ENCODE data around the gene ITGB6. TPM values are rescaled to one million over a fixed set of nuclear protein-coding genes. Genes with fewer than 3 reads are reported as not detected.

ITGB6 gene, protein sequence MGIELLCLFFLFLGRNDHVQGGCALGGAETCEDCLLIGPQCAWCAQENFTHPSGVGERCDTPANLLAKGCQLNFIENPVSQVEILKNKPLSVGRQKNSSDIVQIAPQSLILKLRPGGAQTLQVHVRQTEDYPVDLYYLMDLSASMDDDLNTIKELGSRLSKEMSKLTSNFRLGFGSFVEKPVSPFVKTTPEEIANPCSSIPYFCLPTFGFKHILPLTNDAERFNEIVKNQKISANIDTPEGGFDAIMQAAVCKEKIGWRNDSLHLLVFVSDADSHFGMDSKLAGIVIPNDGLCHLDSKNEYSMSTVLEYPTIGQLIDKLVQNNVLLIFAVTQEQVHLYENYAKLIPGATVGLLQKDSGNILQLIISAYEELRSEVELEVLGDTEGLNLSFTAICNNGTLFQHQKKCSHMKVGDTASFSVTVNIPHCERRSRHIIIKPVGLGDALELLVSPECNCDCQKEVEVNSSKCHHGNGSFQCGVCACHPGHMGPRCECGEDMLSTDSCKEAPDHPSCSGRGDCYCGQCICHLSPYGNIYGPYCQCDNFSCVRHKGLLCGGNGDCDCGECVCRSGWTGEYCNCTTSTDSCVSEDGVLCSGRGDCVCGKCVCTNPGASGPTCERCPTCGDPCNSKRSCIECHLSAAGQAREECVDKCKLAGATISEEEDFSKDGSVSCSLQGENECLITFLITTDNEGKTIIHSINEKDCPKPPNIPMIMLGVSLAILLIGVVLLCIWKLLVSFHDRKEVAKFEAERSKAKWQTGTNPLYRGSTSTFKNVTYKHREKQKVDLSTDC
- polyA plus RNA-seq (2013, experiment 1 of 2; ENCODE audit: insufficient read length) = 0.05 TPM
- 0.11 TPM for polyA plus RNA-seq (2013, experiment 2 of 2; ENCODE audit: insufficient read length)

GRCh38 chr2:160199683-160200389, at the start of gene ITGB6:
TSS of gene ITGB6 (minus strand) at chr2:160200272. CDS start at chr2:160200063, 209 bp downstream.
- DNase-seq = no peak

- DNase-seq = no peak
Measured at GRCh38 chr2:160247296-160248035, 47.4 kb upstream of the ITGB6 start.

DNA sequence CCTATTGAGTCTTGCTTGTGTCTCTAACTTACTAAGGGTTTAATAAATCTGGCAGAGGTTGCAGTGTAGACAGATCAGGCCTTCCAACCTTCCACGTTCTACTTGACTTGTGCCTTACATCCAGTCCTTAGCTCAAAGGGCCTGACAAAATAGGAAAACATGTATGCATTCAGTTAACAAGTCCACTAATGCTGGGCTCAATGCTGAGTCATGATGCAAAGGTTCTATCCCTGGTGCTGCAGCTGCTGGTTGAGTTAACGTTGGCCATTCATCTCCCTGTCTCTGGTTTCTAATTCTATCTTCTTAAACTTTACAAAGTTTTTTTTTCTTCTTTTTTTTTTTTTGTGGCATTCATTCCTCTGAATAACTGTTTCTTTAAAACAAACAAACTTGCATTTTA, 46.3 kb upstream of the ITGB6 start:
- DNase-seq = peak; percentile 37

DNA sequence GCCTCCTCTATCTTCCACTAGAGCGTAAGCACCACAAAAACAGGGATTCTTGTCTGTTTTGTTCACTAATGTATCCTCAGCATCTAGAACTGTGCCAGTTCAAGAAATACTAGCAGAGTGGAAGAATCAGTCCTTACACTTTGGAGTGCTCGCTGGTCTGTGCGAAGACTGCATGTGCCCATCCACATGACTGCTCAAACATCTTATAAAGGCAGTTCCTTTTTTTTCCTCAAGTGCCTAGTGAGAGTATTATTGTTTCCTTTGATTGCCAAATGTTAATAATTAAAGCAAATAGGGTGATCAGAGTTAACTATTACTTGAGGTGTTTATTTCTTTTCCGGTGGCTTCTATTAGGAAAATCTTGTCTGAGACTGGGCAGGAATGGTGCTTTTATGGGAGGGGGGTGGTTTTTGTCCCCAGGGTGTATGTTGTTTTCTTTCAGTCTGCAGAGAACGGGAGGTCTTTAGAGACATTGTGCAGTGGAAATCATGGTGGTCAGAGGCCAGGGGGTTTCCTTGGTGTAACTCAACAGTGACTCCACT, 45.6 kb upstream of the ITGB6 start:
- DNase-seq = no peak

GRCh38 chr2:160242893-160243564, 43.0 kb upstream of the ITGB6 start:
- DNase-seq = no peak

DNA sequence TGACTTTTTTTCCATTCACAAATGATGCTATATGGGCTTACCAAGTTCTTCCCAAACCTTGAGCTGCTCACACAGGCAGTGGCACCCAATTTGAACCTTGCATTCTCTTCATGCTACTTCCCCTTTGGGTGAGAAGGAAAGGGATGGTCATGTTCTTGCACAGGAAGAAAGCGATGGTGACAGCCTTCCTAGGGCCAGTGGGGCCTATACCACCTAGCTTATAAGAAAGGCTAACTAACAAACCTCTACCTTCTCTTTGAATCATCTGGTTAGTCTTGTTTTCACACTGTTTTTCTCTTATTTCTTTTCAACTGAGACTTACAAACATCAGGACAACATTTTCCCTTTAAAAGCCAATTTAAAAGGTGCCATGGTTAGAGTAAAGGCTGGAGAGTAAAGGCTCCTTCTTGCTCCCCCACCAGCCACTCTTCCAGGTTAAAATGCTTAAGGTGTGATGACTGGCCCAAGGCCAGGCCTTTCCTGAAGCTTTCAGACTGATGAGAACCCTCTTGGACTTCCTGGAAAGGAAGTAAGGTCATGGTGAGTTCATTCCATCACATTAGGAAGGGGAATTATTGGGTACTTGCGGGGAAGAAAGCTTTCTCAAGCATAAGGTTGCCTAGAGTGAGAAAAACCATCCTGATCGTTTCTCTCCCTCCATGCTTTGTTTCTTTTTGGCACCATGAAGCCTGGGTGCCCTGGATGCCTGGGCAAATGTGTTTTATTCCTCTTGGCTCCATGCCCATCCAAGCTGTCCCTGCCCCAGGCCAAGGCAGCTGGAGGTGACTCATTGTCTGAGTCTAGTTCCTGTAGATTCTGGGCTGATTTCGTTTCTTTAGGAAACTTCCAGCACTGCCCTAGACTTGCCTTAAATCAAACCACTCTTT, 41.4 kb upstream of the ITGB6 start:
- peak; percentile 88 for DNase-seq

GRCh38 chr2:160239436-160239835, 39.4 kb upstream of the ITGB6 start:
- DNase-seq = no peak

- no peak for DNase-seq
Measured at GRCh38 chr2:160238392-160238791, 38.3 kb upstream of the ITGB6 start.

GRCh38 chr2:160232905-160233475, 32.9 kb upstream of the ITGB6 start:
- no peak for DNase-seq

- peak; percentile 77 for DNase-seq
Measured at GRCh38 chr2:160229591-160229990, 29.5 kb upstream of the ITGB6 start.

GRCh38 chr2:160228141-160228917, 28.3 kb upstream of the ITGB6 start:
- DNase-seq = peak; percentile 95

DNA sequence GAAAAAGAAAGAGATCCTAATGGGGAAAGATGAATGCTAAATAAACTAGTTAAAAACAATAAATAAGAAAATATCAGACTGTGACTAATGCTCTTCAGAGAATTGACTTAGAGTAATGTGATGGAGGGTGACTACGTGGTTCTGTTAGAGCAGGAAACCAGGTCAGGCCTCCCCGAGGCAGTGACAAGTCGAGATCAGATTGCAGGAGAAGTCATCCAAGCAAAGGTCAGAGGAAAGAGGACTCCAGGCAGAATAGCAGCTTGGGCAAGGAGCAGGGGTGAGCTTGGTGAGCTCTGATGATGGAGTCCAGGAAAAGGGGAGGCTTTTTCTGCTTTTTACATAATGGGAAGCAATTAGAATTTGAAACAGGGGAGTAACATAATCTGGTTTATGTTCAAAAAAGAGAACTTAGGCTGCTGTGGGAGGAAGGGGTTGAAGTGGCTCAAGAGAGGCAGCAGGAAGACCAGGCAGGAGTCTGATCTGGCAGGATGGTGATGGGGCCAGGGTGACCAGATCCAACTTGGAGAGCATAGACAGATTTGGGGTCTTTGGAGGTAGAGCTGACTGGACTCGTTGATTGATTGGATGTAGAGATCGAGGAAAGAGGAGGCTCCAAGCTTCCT, 27.3 kb upstream of the ITGB6 start:
- DNase-seq = peak; percentile 83

DNA sequence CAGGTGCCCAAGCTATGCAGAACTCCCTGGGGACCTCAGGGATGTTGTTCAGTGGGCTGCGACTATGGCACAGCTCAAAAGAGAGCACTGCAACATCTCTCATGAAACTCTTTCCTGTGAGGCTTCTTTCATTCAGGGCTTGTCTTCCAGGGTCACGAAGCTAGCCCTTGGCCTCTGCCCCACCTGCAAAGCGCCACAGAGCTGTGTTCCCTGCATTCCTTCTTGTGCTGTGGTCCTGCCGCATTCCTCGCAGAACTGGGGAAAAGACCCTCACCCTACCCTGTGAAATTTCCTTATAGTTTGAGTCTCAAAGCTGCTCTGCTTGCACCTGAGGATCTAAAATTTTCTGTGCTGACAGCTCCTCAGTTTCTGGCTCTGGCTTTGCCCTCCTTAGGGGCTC, 26.3 kb upstream of the ITGB6 start:
- no peak for DNase-seq

DNA sequence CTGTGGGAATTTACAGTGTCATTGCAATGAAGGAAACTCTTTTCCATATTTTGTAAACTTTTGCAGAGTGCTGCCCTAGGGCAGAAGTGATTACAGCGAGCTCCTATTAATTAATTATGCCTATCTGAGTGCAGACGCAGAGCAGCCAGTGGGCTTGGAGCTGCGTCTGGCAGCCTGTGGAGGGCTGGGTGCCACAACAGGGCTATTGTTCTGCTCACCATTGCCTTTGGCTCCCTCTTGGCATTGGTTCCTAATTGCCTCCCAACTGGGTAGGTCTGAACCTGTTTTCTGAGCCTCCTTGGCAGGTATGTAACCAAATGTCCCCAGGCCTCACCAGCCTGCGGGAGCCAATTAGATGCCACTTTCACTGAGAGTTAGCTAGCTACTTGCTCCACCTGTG, 25.6 kb upstream of the ITGB6 start:
- DNase-seq = no peak

DNA sequence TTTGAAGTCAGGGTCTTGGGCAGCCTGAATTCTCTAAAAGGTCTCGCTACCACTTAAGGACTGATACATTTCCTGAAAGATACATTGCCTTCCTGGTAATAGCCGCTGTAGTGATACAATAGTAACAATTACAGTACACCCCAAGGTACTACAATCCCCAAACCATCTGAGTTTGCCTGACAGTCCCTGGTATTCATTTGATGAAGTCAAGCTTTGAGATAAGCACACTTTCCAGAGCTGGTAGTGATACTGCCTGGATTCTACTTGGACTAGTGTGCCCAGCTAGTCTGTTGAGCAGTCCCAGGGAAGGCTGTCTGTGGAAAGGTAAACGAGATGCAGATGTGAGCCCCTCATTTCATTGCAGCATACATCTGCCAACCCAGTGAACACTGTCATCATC, 24.4 kb upstream of the ITGB6 start:
- no peak for DNase-seq

- peak; percentile 98 for DNase-seq
Measured at GRCh38 chr2:160224060-160224459, 24.0 kb upstream of the ITGB6 start.

DNA sequence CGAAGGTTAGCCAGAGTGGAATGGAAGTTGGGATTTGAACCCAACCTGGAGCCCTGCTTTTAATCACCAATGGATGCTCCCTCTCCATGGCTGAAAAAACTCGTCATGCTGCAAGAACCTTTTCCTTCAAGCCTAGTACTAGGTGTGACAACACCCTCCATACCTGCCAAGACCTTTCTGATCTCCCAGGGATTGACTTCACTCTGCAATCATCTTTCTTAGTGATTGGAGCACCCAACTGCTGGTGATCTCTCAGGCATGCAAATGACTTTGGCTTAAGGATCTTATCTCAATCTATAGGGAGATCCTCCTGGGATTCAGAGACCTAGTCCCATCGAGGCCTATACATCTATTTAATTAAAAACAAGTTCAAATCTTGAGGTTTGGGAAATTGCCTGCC, 23.5 kb upstream of the ITGB6 start:
- DNase-seq = no peak

- DNase-seq = no peak
Measured at GRCh38 chr2:160222546-160223283, 22.6 kb upstream of the ITGB6 start.

Measured in fibroblast of skin of back (primary cell).